ENCODE data around the gene UGT2B10. TPM values are rescaled to one million over a fixed set of nuclear protein-coding genes. Genes with fewer than 3 reads are reported as not detected.
"Not testable (repeated sequence)": the region's sequence is repeated elsewhere in the genome, so short reads cannot be mapped to it uniquely, and the experiment has no call there.

UGT2B10 gene
- polyA plus RNA-seq, 1 experiment = not detected

DNA sequence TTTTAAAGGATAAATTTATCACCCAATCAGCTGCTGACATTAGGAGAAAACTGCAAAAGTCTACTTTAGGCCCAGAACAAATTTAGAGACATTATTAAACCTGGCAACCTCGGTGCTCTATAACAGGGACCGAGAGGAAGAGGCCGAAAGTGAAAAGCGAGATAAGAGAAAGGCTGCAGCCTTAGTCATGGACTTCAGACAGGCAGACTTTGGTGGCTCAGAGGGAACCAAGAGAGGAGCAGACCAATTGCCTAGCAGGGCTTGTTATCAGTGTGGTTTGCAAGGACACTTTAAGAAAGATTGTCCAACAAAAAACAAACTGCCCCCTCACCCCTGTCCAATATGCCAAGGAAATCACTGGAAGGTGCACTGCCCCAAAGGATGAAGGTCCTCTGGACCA lies 12.8 kb upstream of the UGT2B10 start:
- Histone ChIP-seq H3K9me3 (ENCODE audit: control insufficient read depth, insufficient read depth, low read length) (no peaks in the 10 kb centered on the region), H3K4me3 (ENCODE audit: low read depth, low read length) (no peak overlapping the region), H3K27ac (ENCODE audit: low read depth, low read length) (no peak overlapping the region), H3K27me3 (ENCODE audit: control insufficient read depth, insufficient read depth, low read length) (no peaks in the 10 kb centered on the region)
- CTCF ChIA-PET = no interaction called here
- DNase-seq (ENCODE audit: low read depth, low spot score) = no peak
- no peak for TF ChIP-seq CTCF (IDR thresholded peaks at IDR 0.05; ENCODE audit: low read depth, low read length)
- POLR2A ChIA-PET = no interaction called here

DNA sequence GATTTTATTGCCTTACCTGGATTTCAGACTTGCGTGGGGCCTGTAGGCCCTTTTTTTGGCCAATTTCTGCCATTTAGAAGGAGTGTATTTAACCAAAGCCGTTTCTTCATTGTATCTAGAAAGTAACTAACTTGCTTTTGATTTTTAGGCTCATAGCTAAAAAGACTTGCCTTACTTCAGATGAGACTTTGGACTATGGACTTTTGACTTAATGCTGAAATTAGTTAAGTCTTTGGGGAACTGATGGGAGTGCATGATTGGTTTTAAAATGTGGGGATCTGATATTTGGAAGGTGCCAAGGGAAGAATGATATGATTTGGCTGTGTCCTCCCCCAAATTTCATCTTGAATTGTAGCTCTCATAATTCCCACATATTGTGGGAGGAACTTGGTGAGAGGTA lies 7.7 kb upstream of the UGT2B10 start:
- H3K27me3 ChIP-seq (ENCODE audit: control insufficient read depth, insufficient read depth, low read length) = no peaks in the 10 kb centered on the region
- no peak for TF ChIP-seq CTCF (IDR thresholded peaks at IDR 0.05; ENCODE audit: low read depth, low read length)
- ChIA-PET POLR2A (no interaction called here), CTCF (interaction anchor here (0.6 kb wide), 1 partner anchor 140 kb away, joined by 8 read pairs; no protein-coding TSS in a partner anchor)
- DNase-seq (ENCODE audit: low read depth, low spot score) = no peak
- no peaks in the 10 kb centered on the region for H3K9me3 ChIP-seq (ENCODE audit: control insufficient read depth, insufficient read depth, low read length)
- no peak overlapping the region for H3K27ac ChIP-seq (ENCODE audit: low read depth, low read length)
- no peak overlapping the region for H3K4me3 ChIP-seq (ENCODE audit: low read depth, low read length)

DNA sequence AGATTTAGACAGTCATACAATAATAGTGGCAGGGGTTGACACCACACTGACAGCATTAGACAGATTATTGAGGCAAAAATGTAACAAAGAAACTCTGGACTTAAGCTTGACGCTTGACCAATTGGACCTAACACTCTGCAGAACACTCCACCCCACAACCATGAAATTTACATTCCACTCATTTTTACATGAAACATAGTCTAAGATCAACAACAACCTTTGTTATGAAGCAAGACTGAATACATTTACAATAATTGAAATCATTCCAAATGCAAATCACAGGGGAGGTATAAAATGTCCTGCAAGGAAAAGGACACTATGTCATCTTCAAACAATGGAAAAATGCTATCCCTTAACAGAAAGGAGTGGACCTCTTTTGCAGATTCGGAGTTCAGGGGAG lies 4.9 kb upstream of the UGT2B10 start:
- no peak overlapping the region for H3K4me3 ChIP-seq (ENCODE audit: low read depth, low read length)
- H3K9me3 ChIP-seq (ENCODE audit: control insufficient read depth, insufficient read depth, low read length) = no peaks in the 10 kb centered on the region
- TF ChIP-seq CTCF (IDR thresholded peaks at IDR 0.05; ENCODE audit: low read depth, low read length) = no peak
- CTCF ChIA-PET = no interaction called here
- no peaks in the 10 kb centered on the region for H3K27me3 ChIP-seq (ENCODE audit: control insufficient read depth, insufficient read depth, low read length)
- POLR2A ChIA-PET = no interaction called here
- no peak for DNase-seq (ENCODE audit: low read depth, low spot score)
- no peak overlapping the region for H3K27ac ChIP-seq (ENCODE audit: low read depth, low read length)

- H3K9me3 ChIP-seq (ENCODE audit: control insufficient read depth, insufficient read depth, low read length); H3K27me3 ChIP-seq (ENCODE audit: control insufficient read depth, insufficient read depth, low read length); POLR2A ChIA-PET; DNase-seq (ENCODE audit: low read depth, low spot score); H3K27ac ChIP-seq (ENCODE audit: low read depth, low read length); H3K4me3 ChIP-seq (ENCODE audit: low read depth, low read length): not testable (repeated sequence)
- CTCF ChIA-PET = interaction anchor here (1.5 kb wide), 1 partner anchor 354 kb away, joined by 4 read pairs; no protein-coding TSS in a partner anchor
These were observed 844 bp downstream of the UGT2B10 start for GRCh38 chr4:68816410-68817265.

GRCh38 chr4:68817386-68817785 lies 1.6 kb downstream of the UGT2B10 start:
- Histone ChIP-seq H3K27ac (ENCODE audit: low read depth, low read length) (no peak overlapping the region), H3K4me3 (ENCODE audit: low read depth, low read length) (no peak overlapping the region), H3K9me3 (ENCODE audit: control insufficient read depth, insufficient read depth, low read length) (no peaks in the 10 kb centered on the region), H3K27me3 (ENCODE audit: control insufficient read depth, insufficient read depth, low read length) (no peaks in the 10 kb centered on the region)
- ChIA-PET POLR2A (no interaction called here), CTCF (interaction anchor here (0.6 to 1.5 kb wide), 2 partner anchors 353 to 362 kb away, joined by 4 read pairs; no protein-coding TSS in a partner anchor)
- no peak for TF ChIP-seq CTCF (IDR thresholded peaks at IDR 0.05; ENCODE audit: low read depth, low read length)
- no peak for DNase-seq (ENCODE audit: low read depth, low spot score)

- CTCF ChIA-PET = interaction anchor here (0.6 kb wide), 1 partner anchor 361 kb away, joined by 4 read pairs; no protein-coding TSS in a partner anchor
- H3K27ac ChIP-seq (ENCODE audit: low read depth, low read length); DNase-seq (ENCODE audit: low read depth, low spot score); H3K4me3 ChIP-seq (ENCODE audit: low read depth, low read length); H3K9me3 ChIP-seq (ENCODE audit: control insufficient read depth, insufficient read depth, low read length); POLR2A ChIA-PET; H3K27me3 ChIP-seq (ENCODE audit: control insufficient read depth, insufficient read depth, low read length): not testable (repeated sequence)
These were observed 2.3 kb downstream of the UGT2B10 start for GRCh38 chr4:68818030-68818462.

All from AG04450 (cell line).